CD4-positive, alpha-beta T cell (primary cell): ENCODE results near the gene AP3S2. TPM values are rescaled to one million over a fixed set of nuclear protein-coding genes. Genes with fewer than 3 reads are reported as not detected.
"Not testable (repeated sequence)": the region's sequence is repeated elsewhere in the genome, so short reads cannot be mapped to it uniquely, and the experiment has no call there.

ENCODE experiments used
- ATAC-seq: fragments of 200-7000 bp; cut with Tn5 transposase; one replicate; pipeline ENCODE4 v1.10.0; 2022; ENCODE audit warnings: mild to moderate bottlenecking; ENCODE audit not compliant: poor library complexity
- CTCF ChIA-PET: fragments of 350-600 bp; sonication (Branson Sonifier 250); formaldehyde crosslinking; loops from one replicate; lab custom pipeline; 2021; ENCODE audit warnings: antibody characterized with exemption, inconsistent platforms; lab: Charles Lee
- POLR2A ChIA-PET: fragments of 350-600 bp; sonication (Branson Sonifier 250); formaldehyde crosslinking; loops from one replicate; lab custom pipeline; 2021; ENCODE audit warnings: antibody characterized with exemption, inconsistent platforms; lab: Charles Lee
- DNase-seq, 14 experiments: peaks; one replicate each; pipeline ENCODE4 v3.0.0-alpha.2; 2013 to 2020; ENCODE audit warnings: mixed read lengths in 2 of 14
- H3K27ac ChIP-seq, 2 donors: one replicate each; pipeline versions ENCODE4 v1.5.1 to v1.7.0; 2013; ENCODE audit warnings: low read length in 2 of 2, low read depth in 1 of 2, mild to moderate bottlenecking in 1 of 2
- H3K27me3 ChIP-seq, 2 experiments: 1 replicate in 1 of 2; 2 replicates in 1 of 2; pipeline versions ENCODE4 v1.6.1 to v1.7.0; 2013; ENCODE audit warnings: low read length in 2 of 2, control low read depth in 1 of 2, mild to moderate bottlenecking in 1 of 2, moderate library complexity in 1 of 2; ENCODE audit not compliant: insufficient read depth in 2 of 2, control insufficient read depth in 1 of 2
- H3K36me3 ChIP-seq: one replicate; pipeline ENCODE4 v1.6.1; 2013; ENCODE audit warnings: low read length, control low read depth; ENCODE audit not compliant: insufficient read depth
- H3K4me1 ChIP-seq: one replicate; pipeline ENCODE4 v1.6.1; 2013; ENCODE audit warnings: low read length, control low read depth; ENCODE audit not compliant: insufficient read depth
- H3K4me3 ChIP-seq: one replicate; pipeline ENCODE4 v1.5.1; 2013; ENCODE audit warnings: mild to moderate bottlenecking, low read length, moderate library complexity
- H3K9me3 ChIP-seq, 2 experiments: 1 replicate in 1 of 2; 2 replicates in 1 of 2; pipeline versions ENCODE4 v1.6.1 to v1.7.0; 2013; ENCODE audit warnings: low read length in 2 of 2, mild to moderate bottlenecking in 2 of 2, control low read depth in 1 of 2, moderate library complexity in 1 of 2; ENCODE audit not compliant: control insufficient read depth in 1 of 2, insufficient read depth in 1 of 2
- H3K27ac Mint-ChIP-seq: one replicate; pipeline ENCODE4 v1.8.0; 2020; ENCODE audit warnings: mixed read lengths
- H3K27me3 Mint-ChIP-seq: one replicate; pipeline ENCODE4 v1.8.0; 2021; ENCODE audit warnings: mixed read lengths
- H3K36me3 Mint-ChIP-seq: one replicate; pipeline ENCODE4 v1.8.0; 2021; ENCODE audit warnings: low read depth, mixed read lengths
- H3K4me1 Mint-ChIP-seq: one replicate; pipeline ENCODE4 v1.8.0; 2021; ENCODE audit warnings: low read depth, mixed read lengths
- H3K4me3 Mint-ChIP-seq: one replicate; pipeline ENCODE4 v1.8.0; 2020; ENCODE audit warnings: mild to moderate bottlenecking, mixed read lengths
- H3K9me3 Mint-ChIP-seq: one replicate; pipeline ENCODE4 v1.8.0; 2020; ENCODE audit warnings: mixed read lengths
- CTCF ChIP-seq: fragments of 200-600 bp; IDR thresholded peaks from one replicate; pipeline ENCODE4 v1.8.0; 2022; ENCODE audit warnings: antibody characterized with exemption, mild to moderate bottlenecking
- intact Hi-C, 2 experiments: fragments of 100-400 bp; cut with DNase I in 1 of 2; cut with micrococcal nuclease in 1 of 2; formaldehyde crosslinking; loops; one replicate each; pipeline versions ENCODE4 v1.15.1 to v1.9.0; 2023 to 2025; cut with DNase I, micrococcal nuclease
- total RNA-seq, 174 experiments: library from RNA in 2 of 174; stranded (reverse) in 2 of 174; gene quantifications; one replicate each; pipeline ENCODE4 v1.2.3 and lab custom pipeline; 2021 to 2026

The AP3S2 gene
- total RNA-seq, 2 experiments from 2014 or later, result 18.9 to 20.5 TPM

- Mint-ChIP-seq H3K27me3 (no peaks in the 10 kb centered on the region), H3K4me1 (no peaks in the 10 kb centered on the region), H3K36me3 (peaks cover 67% of the 10 kb centered on the region), H3K4me3 (no peak overlapping the region), H3K27ac (no peak overlapping the region), H3K9me3 (no peaks in the 10 kb centered on the region)
- H3K27ac ChIP-seq, result no peak overlapping the region
- ATAC-seq, result no peak
- DNase-seq, result no peak
- no peaks in the 10 kb centered on the region for H3K27me3 ChIP-seq
- H3K9me3 ChIP-seq, result no peaks in the 10 kb centered on the region
- H3K4me1 ChIP-seq, result no peaks in the 10 kb centered on the region
- no peak for TF ChIP-seq CTCF
- H3K36me3 ChIP-seq, result peaks cover 23% of the 10 kb centered on the region
- H3K4me3 ChIP-seq, result no peak overlapping the region
- intact Hi-C loops, result no loop called here
- ChIA-PET POLR2A (no interaction called here), CTCF (no interaction called here)
Observed at GRCh38 chr15:89855948-89856347, 37.8 kb downstream of the AP3S2 start.

- ATAC-seq, intact Hi-C loops, H3K27me3 ChIP-seq, DNase-seq, H3K27me3 Mint-ChIP-seq, H3K27ac Mint-ChIP-seq, H3K4me1 Mint-ChIP-seq, H3K27ac ChIP-seq, H3K4me1 ChIP-seq, H3K4me3 Mint-ChIP-seq, H3K9me3 ChIP-seq, H3K9me3 Mint-ChIP-seq, CTCF ChIA-PET, POLR2A ChIA-PET, H3K4me3 ChIP-seq: not testable (repeated sequence)
- peaks cover 22% of the 10 kb centered on the region for H3K36me3 ChIP-seq
- H3K36me3 Mint-ChIP-seq, result peaks cover 67% of the 10 kb centered on the region
Observed at GRCh38 chr15:89854863-89855262, 38.9 kb downstream of the AP3S2 start.

GRCh38 chr15:89852342-89852995, 41.3 kb downstream of the AP3S2 start:
- no peak for ATAC-seq
- Histone ChIP-seq H3K4me1 (no peaks in the 10 kb centered on the region), H3K9me3 (no peaks in the 10 kb centered on the region), H3K27ac (no peak overlapping the region), H3K27me3 (no peaks in the 10 kb centered on the region), H3K36me3 (peaks cover 25% of the 10 kb centered on the region), H3K4me3 (no peak overlapping the region)
- CTCF ChIA-PET, result no interaction called here
- no peak for TF ChIP-seq CTCF
- Mint-ChIP-seq H3K9me3 (no peaks in the 10 kb centered on the region), H3K27ac (no peak overlapping the region), H3K27me3 (no peaks in the 10 kb centered on the region), H3K36me3 (peaks cover 67% of the 10 kb centered on the region), H3K4me1 (no peaks in the 10 kb centered on the region), H3K4me3 (no peak overlapping the region)
- DNase-seq, result no peak
- intact Hi-C loops, result no loop called here
- POLR2A ChIA-PET, result no interaction called here
